NCI-H69 (cell line): ENCODE measurements around the gene IFI27.

Experiments used
- DNase-seq: peaks from one replicate; lab custom pipeline; 2025; lab: John Stamatoyannopoulos, UW

The IFI27 gene

GRCh38 chr14:94125659-94126418, 15.3 kb downstream of the IFI27 start:
- no peak for DNase-seq

- DNase-seq: no peak
Measured at GRCh38 chr14:94126419-94126677, 15.8 kb downstream of the IFI27 start.

- no peak for DNase-seq
Measured at GRCh38 chr14:94126800-94127199, 16.3 kb downstream of the IFI27 start.

GRCh38 chr14:94127330-94127729, 16.8 kb downstream of the IFI27 start:
- no peak for DNase-seq

GRCh38 chr14:94128216-94128839, 17.8 kb downstream of the IFI27 start:
- DNase-seq: no peak

GRCh38 chr14:94129111-94129757, 18.7 kb downstream of the IFI27 start, which contains the start of gene IFI27L2:
Gene IFI27L2 (minus strand): TSS chr14:94129604. CDS start chr14:94129564, 40 bp downstream.
- peak; percentile 92 for DNase-seq

- peak; percentile 81 for DNase-seq
Measured at GRCh38 chr14:94129758-94130414, 19.4 kb downstream of the IFI27 start.

GRCh38 chr14:94132285-94132887, 21.9 kb downstream of the IFI27 start:
- DNase-seq: peak; percentile 82

- DNase-seq: no peak
Measured at GRCh38 chr14:94135476-94135875, 24.9 kb downstream of the IFI27 start.

GRCh38 chr14:94136575-94137331, 26.2 kb downstream of the IFI27 start:
- peak; percentile 91 for DNase-seq

- no peak for DNase-seq
Measured at GRCh38 chr14:94138251-94138650, 27.7 kb downstream of the IFI27 start.

- DNase-seq: no peak
Measured at GRCh38 chr14:94139006-94139405, 28.5 kb downstream of the IFI27 start.

- DNase-seq: no peak
Measured at GRCh38 chr14:94139421-94139820, 28.9 kb downstream of the IFI27 start.

GRCh38 chr14:94142247-94142646, 31.7 kb downstream of the IFI27 start:
- no peak for DNase-seq

GRCh38 chr14:94142836-94143235, 32.3 kb downstream of the IFI27 start:
- DNase-seq: no peak

- DNase-seq: peak; percentile 71
Measured at GRCh38 chr14:94143239-94143638, 32.7 kb downstream of the IFI27 start.

- DNase-seq: no peak
Measured at GRCh38 chr14:94143711-94144110, 33.2 kb downstream of the IFI27 start.

- DNase-seq: peak; percentile 80
Measured at GRCh38 chr14:94144765-94145164, 34.2 kb downstream of the IFI27 start.

- DNase-seq: peak; percentile 99
Measured at GRCh38 chr14:94145902-94146527, 35.5 kb downstream of the IFI27 start.

- no peak for DNase-seq
Measured at GRCh38 chr14:94152676-94153075, 42.1 kb downstream of the IFI27 start.

- DNase-seq: no peak
Measured at GRCh38 chr14:94153750-94154342, 43.3 kb downstream of the IFI27 start.
